Measurements from ENCODE around the gene OPCML. TPM values are rescaled to one million over a fixed set of nuclear protein-coding genes. Genes with fewer than 3 reads are reported as not detected.

Gene OPCML
- total RNA-seq, 1 experiment from 2014 or later, result not detected

GRCh38 chr11:132471466-132471865, 1060.8 kb downstream of the OPCML start:
- H3K36me3 Mint-ChIP-seq (ENCODE audit: insufficient read depth, unreplicated experiment), result no peaks in the 10 kb centered on the region
- no peak for DNase-seq
- H3K27me3 Mint-ChIP-seq (ENCODE audit: insufficient read depth, unreplicated experiment), result no peaks in the 10 kb centered on the region
- no TSS peak for BruUV-seq (replicated peaks)
- H3K27ac Mint-ChIP-seq (ENCODE audit: unreplicated experiment), result no peak overlapping the region
- H3K9me3 Mint-ChIP-seq (ENCODE audit: unreplicated experiment), result no peaks in the 10 kb centered on the region
- TF ChIP-seq CTCF (IDR thresholded peaks at IDR 0.05; ENCODE audit: insufficient read depth in 1 of 2, low read depth in 1 of 2, low read length in 1 of 2, severe bottlenecking in 1 of 2, unreplicated experiment in 1 of 2), result no peak
- no peaks in the 10 kb centered on the region for H3K4me1 Mint-ChIP-seq (ENCODE audit: low read depth, unreplicated experiment)
- ChIA-PET POLR2A (no interaction called here), CTCF (no interaction called here)
- intact Hi-C loops (cut with micrococcal nuclease; ENCODE audit: unreplicated experiment), result no loop called here
- H3K4me3 ChIP-seq (ENCODE audit: low read depth, low read length), result no peak overlapping the region
- no peak overlapping the region for H3K4me3 Mint-ChIP-seq (ENCODE audit: unreplicated experiment)
- no peaks in the 10 kb centered on the region for H3K4me1 ChIP-seq
- no peaks in the 10 kb centered on the region for H3K27me3 ChIP-seq (replicated peaks; ENCODE audit: control insufficient read depth, insufficient read depth, low read length)
- H3K9me3 ChIP-seq, result no peaks in the 10 kb centered on the region
- no peaks in the 10 kb centered on the region for H3K36me3 ChIP-seq (ENCODE audit: control insufficient read depth, insufficient read depth, low read length)

- no peaks in the 10 kb centered on the region for H3K27me3 Mint-ChIP-seq (ENCODE audit: insufficient read depth, unreplicated experiment)
- H3K4me3 Mint-ChIP-seq (ENCODE audit: unreplicated experiment), result no peak overlapping the region
- no peak for TF ChIP-seq CTCF (IDR thresholded peaks at IDR 0.05; ENCODE audit: insufficient read depth in 1 of 2, low read depth in 1 of 2, low read length in 1 of 2, severe bottlenecking in 1 of 2, unreplicated experiment in 1 of 2)
- DNase-seq, result no peak
- Histone ChIP-seq H3K4me3 (ENCODE audit: low read depth, low read length) (no peak overlapping the region), H3K27me3 (replicated peaks; ENCODE audit: control insufficient read depth, insufficient read depth, low read length) (no peaks in the 10 kb centered on the region), H3K4me1 (no peaks in the 10 kb centered on the region), H3K9me3 (no peaks in the 10 kb centered on the region), H3K36me3 (ENCODE audit: control insufficient read depth, insufficient read depth, low read length) (no peaks in the 10 kb centered on the region)
- no peaks in the 10 kb centered on the region for H3K36me3 Mint-ChIP-seq (ENCODE audit: insufficient read depth, unreplicated experiment)
- no TSS peak for BruUV-seq (replicated peaks)
- CTCF ChIA-PET, result no interaction called here
- no peak overlapping the region for H3K27ac Mint-ChIP-seq (ENCODE audit: unreplicated experiment)
- POLR2A ChIA-PET, result no interaction called here
- peaks cover under 1% of the 10 kb centered on the region for H3K9me3 Mint-ChIP-seq (ENCODE audit: unreplicated experiment)
- no peaks in the 10 kb centered on the region for H3K4me1 Mint-ChIP-seq (ENCODE audit: low read depth, unreplicated experiment)
- intact Hi-C loops (cut with micrococcal nuclease; ENCODE audit: unreplicated experiment), result no loop called here
Observed at GRCh38 chr11:132466983-132467382, 1065.3 kb downstream of the OPCML start.

GRCh38 chr11:132464939-132465338, 1067.4 kb downstream of the OPCML start:
- no peaks in the 10 kb centered on the region for H3K36me3 ChIP-seq (ENCODE audit: control insufficient read depth, insufficient read depth, low read length)
- no TSS peak for BruUV-seq (replicated peaks)
- DNase-seq, result no peak
- ChIA-PET POLR2A (no interaction called here), CTCF (no interaction called here)
- no peak for TF ChIP-seq CTCF (IDR thresholded peaks at IDR 0.05; ENCODE audit: insufficient read depth in 1 of 2, low read depth in 1 of 2, low read length in 1 of 2, severe bottlenecking in 1 of 2, unreplicated experiment in 1 of 2)
- H3K4me1 ChIP-seq, result no peaks in the 10 kb centered on the region
- Mint-ChIP-seq H3K27ac (ENCODE audit: unreplicated experiment) (no peak overlapping the region), H3K4me3 (ENCODE audit: unreplicated experiment) (no peak overlapping the region), H3K27me3 (ENCODE audit: insufficient read depth, unreplicated experiment) (no peaks in the 10 kb centered on the region), H3K36me3 (ENCODE audit: insufficient read depth, unreplicated experiment) (no peaks in the 10 kb centered on the region), H3K9me3 (ENCODE audit: unreplicated experiment) (peaks cover 21% of the 10 kb centered on the region), H3K4me1 (ENCODE audit: low read depth, unreplicated experiment) (no peaks in the 10 kb centered on the region)
- intact Hi-C loops (cut with micrococcal nuclease; ENCODE audit: unreplicated experiment), result no loop called here
- no peak overlapping the region for H3K4me3 ChIP-seq (ENCODE audit: low read depth, low read length)
- no peaks in the 10 kb centered on the region for H3K27me3 ChIP-seq (replicated peaks; ENCODE audit: control insufficient read depth, insufficient read depth, low read length)
- no peaks in the 10 kb centered on the region for H3K9me3 ChIP-seq
